Measurements from ENCODE around the gene C1QTNF8. TPM values are rescaled to one million over a fixed set of nuclear protein-coding genes. Genes with fewer than 3 reads are reported as not detected.

The C1QTNF8 gene
- total RNA-seq, 1 experiment from 2014 or later = not detected

DNA sequence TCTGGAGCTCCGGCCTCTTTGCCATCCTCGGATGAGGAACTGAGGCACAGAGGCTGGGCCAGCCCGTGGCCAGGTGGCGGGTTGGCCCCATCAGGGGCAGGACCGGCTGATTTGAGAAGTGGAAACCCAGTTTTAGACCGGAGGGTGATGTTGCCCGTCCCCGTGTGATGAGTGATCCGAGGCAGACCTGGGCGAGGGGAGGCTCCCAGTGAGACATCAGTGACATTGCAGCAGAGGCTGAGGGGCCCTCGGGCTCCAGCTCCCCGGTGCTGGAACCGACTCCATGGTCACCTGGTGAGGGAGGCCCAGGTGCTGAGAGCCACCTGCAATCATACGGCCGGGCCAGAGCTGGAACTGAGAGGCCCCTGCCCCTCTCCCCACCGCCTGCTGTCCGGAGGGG is 30.0 kb upstream of the C1QTNF8 start:
- Histone ChIP-seq H3K79me2 (ENCODE audit: low read length) (no peaks in the 10 kb centered on the region), H3K27me3 (ENCODE audit: low read length) (no peaks in the 10 kb centered on the region), H3K4me3 (ENCODE audit: low read length) (no peak overlapping the region), H3K4me2 (ENCODE audit: low read length) (no peak overlapping the region), H3K9me2 (replicated peaks; ENCODE audit: low read length) (no peaks in the 10 kb centered on the region), H3K9me3 (ENCODE audit: low read length) (no peaks in the 10 kb centered on the region), H3K36me3 (ENCODE audit: low read depth, low read length) (no peaks in the 10 kb centered on the region), H4K20me1 (ENCODE audit: low read length) (no peaks in the 10 kb centered on the region), H2AFZ (ENCODE audit: low read length) (no peak overlapping the region), H3K27ac (ENCODE audit: low read length) (no peak overlapping the region), H3K9ac (ENCODE audit: low read length) (no peak overlapping the region), H3K4me1 (ENCODE audit: insufficient read depth, low read length) (no peaks in the 10 kb centered on the region), H3F3A (ENCODE audit: low read length, unreplicated experiment) (no peaks in the 10 kb centered on the region)
- BruUV-seq (replicated peaks) = no TSS peak
- ChIA-PET CTCF (no interaction called here), POLR2A (ENCODE audit: unreplicated experiment) (no interaction called here)
- ATAC-seq (no peak), DNase-seq (no peak)
- intact Hi-C loops (cut with micrococcal nuclease) = no loop called here
- TF ChIP-seq EZH2 (IDR thresholded peaks at IDR 0.05; ENCODE audit: low read length, unreplicated experiment) (no peak), EZH2phosphoT487 (IDR thresholded peaks at IDR 0.05; ENCODE audit: borderline replicate concordance, low read length) (no peak)
- TF ChIP-seq, protein P1, sequence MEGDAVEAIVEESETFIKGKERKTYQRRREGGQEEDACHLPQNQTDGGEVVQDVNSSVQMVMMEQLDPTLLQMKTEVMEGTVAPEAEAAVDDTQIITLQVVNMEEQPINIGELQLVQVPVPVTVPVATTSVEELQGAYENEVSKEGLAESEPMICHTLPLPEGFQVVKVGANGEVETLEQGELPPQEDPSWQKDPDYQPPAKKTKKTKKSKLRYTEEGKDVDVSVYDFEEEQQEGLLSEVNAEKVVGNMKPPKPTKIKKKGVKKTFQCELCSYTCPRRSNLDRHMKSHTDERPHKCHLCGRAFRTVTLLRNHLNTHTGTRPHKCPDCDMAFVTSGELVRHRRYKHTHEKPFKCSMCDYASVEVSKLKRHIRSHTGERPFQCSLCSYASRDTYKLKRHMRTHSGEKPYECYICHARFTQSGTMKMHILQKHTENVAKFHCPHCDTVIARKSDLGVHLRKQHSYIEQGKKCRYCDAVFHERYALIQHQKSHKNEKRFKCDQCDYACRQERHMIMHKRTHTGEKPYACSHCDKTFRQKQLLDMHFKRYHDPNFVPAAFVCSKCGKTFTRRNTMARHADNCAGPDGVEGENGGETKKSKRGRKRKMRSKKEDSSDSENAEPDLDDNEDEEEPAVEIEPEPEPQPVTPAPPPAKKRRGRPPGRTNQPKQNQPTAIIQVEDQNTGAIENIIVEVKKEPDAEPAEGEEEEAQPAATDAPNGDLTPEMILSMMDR (conservative IDR thresholded peaks at IDR 0.05; ENCODE audit: low read depth, low read length) = no peak

DNA sequence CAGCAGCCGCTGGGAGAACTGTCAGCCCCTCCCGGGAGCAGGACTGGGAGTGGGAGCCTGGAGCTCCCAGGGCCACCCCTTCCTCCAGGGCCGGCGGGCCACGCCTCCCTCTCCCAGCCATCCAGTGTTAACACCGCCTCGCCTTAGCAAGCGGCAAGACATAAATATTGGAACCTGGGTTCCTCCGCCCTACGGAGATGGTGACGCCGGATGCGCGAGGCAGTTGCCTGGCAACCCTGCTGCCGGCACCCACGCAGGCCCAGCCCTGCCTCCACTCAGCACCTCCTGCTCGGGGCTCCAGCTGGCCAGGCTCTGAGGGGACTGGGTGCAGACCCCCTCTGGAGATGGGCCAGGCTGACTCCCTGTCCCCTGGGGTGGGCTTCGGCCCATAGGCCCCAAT is 29.4 kb upstream of the C1QTNF8 start:
- H3K9me3 ChIP-seq (ENCODE audit: low read length) = no peaks in the 10 kb centered on the region
- intact Hi-C loops (cut with micrococcal nuclease) = no loop called here
- no peak overlapping the region for H2AFZ ChIP-seq (ENCODE audit: low read length)
- DNase-seq (peak; percentile 32), ATAC-seq (peak; percentile 78)
- H3K4me3 ChIP-seq (ENCODE audit: low read length) = no peak overlapping the region
- H3K9me2 ChIP-seq (replicated peaks; ENCODE audit: low read length) = no peaks in the 10 kb centered on the region
- no peaks in the 10 kb centered on the region for H3F3A ChIP-seq (ENCODE audit: low read length, unreplicated experiment)
- H3K27me3 ChIP-seq (ENCODE audit: low read length) = no peaks in the 10 kb centered on the region
- POLR2A ChIA-PET (ENCODE audit: unreplicated experiment) = no interaction called here
- BruUV-seq (replicated peaks) = no TSS peak
- H3K36me3 ChIP-seq (ENCODE audit: low read depth, low read length) = no peaks in the 10 kb centered on the region
- no peaks in the 10 kb centered on the region for H4K20me1 ChIP-seq (ENCODE audit: low read length)
- no peaks in the 10 kb centered on the region for H3K79me2 ChIP-seq (ENCODE audit: low read length)
- no peak overlapping the region for H3K9ac ChIP-seq (ENCODE audit: low read length)
- no peak overlapping the region for H3K4me2 ChIP-seq (ENCODE audit: low read length)
- H3K4me1 ChIP-seq (ENCODE audit: insufficient read depth, low read length) = no peaks in the 10 kb centered on the region
- TF ChIP-seq, protein P1 (conservative IDR thresholded peaks at IDR 0.05; ENCODE audit: low read depth, low read length) = no peak
- no peak for TF ChIP-seq EZH2 (IDR thresholded peaks at IDR 0.05; ENCODE audit: low read length, unreplicated experiment)
- no peak for TF ChIP-seq EZH2phosphoT487 (IDR thresholded peaks at IDR 0.05; ENCODE audit: borderline replicate concordance, low read length)
- CTCF ChIA-PET = no interaction called here
- no peak overlapping the region for H3K27ac ChIP-seq (ENCODE audit: low read length)

DNA sequence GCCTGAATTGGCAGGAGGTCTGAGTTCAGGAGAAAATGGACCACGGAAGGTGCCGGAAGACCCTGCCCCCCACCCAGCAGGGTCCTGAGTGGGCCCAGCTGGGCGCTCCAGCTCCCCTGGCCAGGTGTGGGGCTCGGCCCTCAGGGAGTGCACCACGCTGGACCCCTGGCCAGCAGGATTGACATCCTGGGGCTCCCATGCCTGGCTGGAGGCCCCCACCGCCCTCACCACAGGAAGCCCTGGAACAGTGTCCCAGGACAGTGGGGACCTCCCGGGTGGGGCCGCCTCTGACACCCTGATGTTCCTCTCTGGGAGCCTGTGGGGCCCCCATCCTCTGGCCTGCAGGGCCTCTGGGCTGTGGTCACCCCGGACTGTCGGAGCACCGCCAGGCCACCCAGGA is 28.8 kb upstream of the C1QTNF8 start:
- CTCF ChIA-PET = no interaction called here
- no peaks in the 10 kb centered on the region for H3K36me3 ChIP-seq (ENCODE audit: low read depth, low read length)

More for the DNA sequence above, 28.8 kb upstream of the C1QTNF8 start:
- Histone ChIP-seq H3K4me3 (ENCODE audit: low read length) (no peak overlapping the region), H3K27me3 (ENCODE audit: low read length) (no peaks in the 10 kb centered on the region), H3K9me3 (ENCODE audit: low read length) (no peaks in the 10 kb centered on the region), H3K9ac (ENCODE audit: low read length) (no peak overlapping the region), H3K27ac (ENCODE audit: low read length) (no peak overlapping the region), H3K4me1 (ENCODE audit: insufficient read depth, low read length) (no peaks in the 10 kb centered on the region), H3K9me2 (replicated peaks; ENCODE audit: low read length) (no peaks in the 10 kb centered on the region), H3K79me2 (ENCODE audit: low read length) (no peaks in the 10 kb centered on the region), H3F3A (ENCODE audit: low read length, unreplicated experiment) (no peaks in the 10 kb centered on the region), H4K20me1 (ENCODE audit: low read length) (no peaks in the 10 kb centered on the region), H2AFZ (ENCODE audit: low read length) (no peak overlapping the region), H3K4me2 (ENCODE audit: low read length) (no peak overlapping the region)
- DNase-seq (no peak), ATAC-seq (no peak)
- POLR2A ChIA-PET (ENCODE audit: unreplicated experiment) = no interaction called here
- TF ChIP-seq, protein P1 (conservative IDR thresholded peaks at IDR 0.05; ENCODE audit: low read depth, low read length) = no peak
- TF ChIP-seq EZH2phosphoT487 (IDR thresholded peaks at IDR 0.05; ENCODE audit: borderline replicate concordance, low read length) = no peak
- no peak for TF ChIP-seq EZH2 (IDR thresholded peaks at IDR 0.05; ENCODE audit: low read length, unreplicated experiment)
- no TSS peak for BruUV-seq (replicated peaks)
- intact Hi-C loops (cut with micrococcal nuclease) = no loop called here
